Measurements from ENCODE around the gene IKZF3.
A peak's percentile ranks its signal among the peaks of the same experiment; 100 is the strongest.

Gene IKZF3

DNA sequence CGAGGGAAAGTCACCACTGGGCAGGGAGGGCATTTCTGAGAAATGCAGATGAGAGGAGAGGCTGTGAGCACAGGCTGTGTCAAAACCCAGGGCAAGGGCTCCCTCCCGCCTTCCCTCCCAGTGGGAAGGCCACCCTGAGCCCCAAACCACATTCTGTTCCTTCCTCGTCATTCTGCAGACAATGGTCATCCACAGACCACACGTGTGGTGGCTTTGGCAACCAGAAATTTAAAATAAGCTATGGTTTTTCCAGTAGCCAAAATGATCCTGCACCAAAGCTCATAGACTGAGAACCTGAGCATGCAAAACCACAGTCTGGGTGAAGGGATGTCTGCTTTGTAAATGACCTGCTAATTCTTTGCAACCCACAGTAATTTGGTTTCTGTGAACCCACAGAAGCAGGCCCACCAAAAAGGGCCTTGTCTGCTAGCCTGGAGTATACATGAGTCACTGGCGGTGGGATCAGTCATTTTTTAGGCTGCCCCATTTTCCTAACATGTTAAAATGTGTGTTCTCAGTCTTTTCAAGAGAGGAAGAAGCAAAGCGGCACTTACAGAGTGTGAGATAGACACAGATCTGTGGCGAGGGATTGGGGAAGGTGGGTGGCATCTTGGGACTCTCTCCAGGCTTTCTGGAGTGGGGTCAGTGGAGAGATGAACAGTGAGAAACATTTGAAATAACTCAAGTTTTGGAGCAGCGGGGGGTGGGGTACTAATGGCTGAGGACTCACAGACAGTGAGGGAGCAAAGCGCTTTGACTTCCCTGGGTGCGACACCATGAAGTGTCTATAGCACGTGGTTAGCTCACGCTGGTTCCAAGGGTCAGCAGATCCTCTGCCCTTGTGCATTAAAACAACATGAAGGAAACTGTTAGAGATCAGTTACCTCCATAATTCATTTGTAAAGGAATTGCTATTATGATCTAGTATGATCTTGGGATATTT lies 105.9 kb downstream of the IKZF3 start:
- Histone ChIP-seq H3K4me3 (ENCODE audit: low read length) (no peak overlapping the region), H4K20me1 (ENCODE audit: insufficient read depth, low read length) (no peaks in the 10 kb centered on the region), H3K27me3 (ENCODE audit: low read depth, low read length) (no peaks in the 10 kb centered on the region), H3K27ac (ENCODE audit: low read length) (peak overlapping the region; percentile 97), H3K4me1 (ENCODE audit: low read length) (peaks cover 60% of the 10 kb centered on the region), H3K36me3 (replicated peaks; ENCODE audit: low read depth, low read length) (peaks cover 26% of the 10 kb centered on the region), H3K9me3 (ENCODE audit: insufficient read depth, low read length) (no peaks in the 10 kb centered on the region; the same call in 1 of the 2 replicates), H3K79me2 (ENCODE audit: low read length) (peaks cover 48% of the 10 kb centered on the region), H3K4me2 (ENCODE audit: low read length) (peak overlapping the region; percentile 92), H2AFZ (ENCODE audit: low read depth, low read length) (no peak overlapping the region), H3K9ac (ENCODE audit: low read length) (peak overlapping the region; percentile 99)
- TF ChIP-seq EZH2phosphoT487 (IDR thresholded peaks at IDR 0.05; ENCODE audit: low read depth), result no peak
- TF ChIP-seq, protein P1, sequence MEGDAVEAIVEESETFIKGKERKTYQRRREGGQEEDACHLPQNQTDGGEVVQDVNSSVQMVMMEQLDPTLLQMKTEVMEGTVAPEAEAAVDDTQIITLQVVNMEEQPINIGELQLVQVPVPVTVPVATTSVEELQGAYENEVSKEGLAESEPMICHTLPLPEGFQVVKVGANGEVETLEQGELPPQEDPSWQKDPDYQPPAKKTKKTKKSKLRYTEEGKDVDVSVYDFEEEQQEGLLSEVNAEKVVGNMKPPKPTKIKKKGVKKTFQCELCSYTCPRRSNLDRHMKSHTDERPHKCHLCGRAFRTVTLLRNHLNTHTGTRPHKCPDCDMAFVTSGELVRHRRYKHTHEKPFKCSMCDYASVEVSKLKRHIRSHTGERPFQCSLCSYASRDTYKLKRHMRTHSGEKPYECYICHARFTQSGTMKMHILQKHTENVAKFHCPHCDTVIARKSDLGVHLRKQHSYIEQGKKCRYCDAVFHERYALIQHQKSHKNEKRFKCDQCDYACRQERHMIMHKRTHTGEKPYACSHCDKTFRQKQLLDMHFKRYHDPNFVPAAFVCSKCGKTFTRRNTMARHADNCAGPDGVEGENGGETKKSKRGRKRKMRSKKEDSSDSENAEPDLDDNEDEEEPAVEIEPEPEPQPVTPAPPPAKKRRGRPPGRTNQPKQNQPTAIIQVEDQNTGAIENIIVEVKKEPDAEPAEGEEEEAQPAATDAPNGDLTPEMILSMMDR (IDR thresholded peaks at IDR 0.05; ENCODE audit: low read depth, low read length), result no peak

DNA sequence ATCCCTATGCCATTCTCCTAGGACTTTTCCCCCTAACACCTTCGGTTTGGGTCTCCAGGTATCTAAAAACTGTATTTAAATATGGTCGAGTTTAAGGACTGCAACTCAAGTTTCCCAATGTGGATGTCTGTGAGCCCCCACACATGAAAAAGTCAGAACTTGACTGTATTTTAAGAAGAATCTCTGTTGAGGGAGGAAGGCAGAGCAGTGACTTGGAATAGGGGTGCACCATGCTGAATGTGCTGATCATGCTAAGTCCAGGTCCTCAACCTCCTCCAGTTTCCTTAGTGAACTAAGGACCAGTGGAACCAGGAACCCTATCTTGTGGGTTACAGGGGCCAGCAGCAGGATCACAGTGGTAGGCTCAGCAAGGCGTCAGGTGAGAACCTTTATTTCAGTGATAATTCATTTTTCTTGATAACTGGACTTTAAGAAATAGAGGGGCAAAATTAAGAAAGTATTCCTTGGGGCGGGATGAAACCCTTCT lies 106.9 kb downstream of the IKZF3 start:
- Histone ChIP-seq H3K4me1 (ENCODE audit: low read length) (peaks cover 64% of the 10 kb centered on the region), H3K4me2 (ENCODE audit: low read length) (peak overlapping the region; percentile 92), H3K36me3 (replicated peaks; ENCODE audit: low read depth, low read length) (peaks cover 19% of the 10 kb centered on the region), H3K4me3 (ENCODE audit: low read length) (no peak overlapping the region), H3K27ac (ENCODE audit: low read length) (peak overlapping the region; percentile 97), H3K9me3 (ENCODE audit: insufficient read depth, low read length) (no peaks in the 10 kb centered on the region; the same call in 1 of the 2 replicates), H2AFZ (ENCODE audit: low read depth, low read length) (no peak overlapping the region), H4K20me1 (ENCODE audit: insufficient read depth, low read length) (no peaks in the 10 kb centered on the region), H3K9ac (ENCODE audit: low read length) (peak overlapping the region; percentile 99), H3K79me2 (ENCODE audit: low read length) (peaks cover 42% of the 10 kb centered on the region), H3K27me3 (ENCODE audit: low read depth, low read length) (no peaks in the 10 kb centered on the region)
- no peak for TF ChIP-seq EZH2phosphoT487 (IDR thresholded peaks at IDR 0.05; ENCODE audit: low read depth)
- TF ChIP-seq, protein P1 (IDR thresholded peaks at IDR 0.05; ENCODE audit: low read depth, low read length), result no peak

DNA sequence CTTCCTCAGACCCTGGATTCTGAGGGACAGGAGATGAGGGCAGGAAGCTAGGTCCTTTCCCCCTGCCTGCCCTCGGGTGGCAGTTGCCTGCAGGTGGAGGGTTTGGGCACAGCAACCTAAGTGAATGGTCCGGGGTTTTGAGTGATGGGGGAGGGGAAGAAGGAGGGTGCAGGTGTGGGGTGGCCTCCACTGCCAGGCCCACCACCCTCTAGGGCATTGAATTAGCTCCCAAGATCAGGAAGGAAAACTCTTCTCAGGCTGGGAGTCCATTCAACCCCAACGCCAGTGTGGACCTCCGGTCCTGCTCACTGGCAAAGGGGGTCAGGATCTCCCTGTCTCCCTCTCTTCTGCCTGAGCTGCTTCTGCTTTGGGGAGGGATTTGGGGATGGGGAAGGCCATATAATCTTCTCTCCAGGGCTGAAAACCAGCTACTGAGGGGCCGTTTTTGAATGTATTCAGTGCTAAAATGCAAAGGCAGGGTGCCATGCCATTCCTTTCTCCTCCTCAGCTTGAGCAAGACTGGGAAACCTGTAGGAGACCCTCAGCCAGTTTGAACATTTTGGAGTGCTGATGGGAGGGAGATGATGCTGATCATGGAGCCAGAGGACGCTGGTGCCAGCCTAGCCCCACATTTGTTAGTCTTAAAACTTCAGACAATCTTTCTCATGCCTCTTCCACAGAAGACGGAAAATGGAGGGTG lies 107.6 kb downstream of the IKZF3 start:
- Histone ChIP-seq H2AFZ (ENCODE audit: low read depth, low read length) (no peak overlapping the region), H3K27ac (ENCODE audit: low read length) (peak overlapping the region; percentile 97), H3K9me3 (ENCODE audit: insufficient read depth, low read length) (no peaks in the 10 kb centered on the region; the same call in 1 of the 2 replicates), H3K27me3 (ENCODE audit: low read depth, low read length) (no peaks in the 10 kb centered on the region), H3K4me2 (ENCODE audit: low read length) (peak overlapping the region; percentile 92), H3K79me2 (ENCODE audit: low read length) (peaks cover 37% of the 10 kb centered on the region), H4K20me1 (ENCODE audit: insufficient read depth, low read length) (no peaks in the 10 kb centered on the region), H3K9ac (ENCODE audit: low read length) (peak overlapping the region; percentile 99), H3K4me3 (ENCODE audit: low read length) (peak overlapping the region; percentile 51), H3K4me1 (ENCODE audit: low read length) (peaks cover 64% of the 10 kb centered on the region), H3K36me3 (replicated peaks; ENCODE audit: low read depth, low read length) (peaks cover 16% of the 10 kb centered on the region)
- TF ChIP-seq EZH2phosphoT487 (IDR thresholded peaks at IDR 0.05; ENCODE audit: low read depth), result no peak
- TF ChIP-seq, protein P1 (IDR thresholded peaks at IDR 0.05; ENCODE audit: low read depth, low read length), result no peak
